Mesothelial cell of epicardium (in vitro differentiated cells): ENCODE data around the gene EXOC6. TPM values are rescaled to one million over a fixed set of nuclear protein-coding genes. Genes with fewer than 3 reads are reported as not detected.

Experiments
- DNase-seq, 2 experiments: peaks; one replicate each; pipeline ENCODE4 v3.0.0; 2021; ENCODE audit warnings: low spot score in 2 of 2; ENCODE audit not compliant: unreplicated experiment in 2 of 2
- H3K27ac Mint-ChIP-seq: 2 replicates; pipeline ENCODE4 v1.8.0; 2021; ENCODE audit warnings: mixed read lengths
- H3K27me3 Mint-ChIP-seq: 2 replicates; pipeline ENCODE4 v1.8.0; 2021; ENCODE audit warnings: low read depth, mixed read lengths
- H3K36me3 Mint-ChIP-seq: 2 replicates; pipeline ENCODE4 v1.8.0; 2021; ENCODE audit warnings: mixed read lengths
- H3K4me1 Mint-ChIP-seq: 2 replicates; pipeline ENCODE4 v1.8.0; 2021; ENCODE audit warnings: mixed read lengths
- H3K4me3 Mint-ChIP-seq: 2 replicates; pipeline ENCODE4 v1.8.0; 2021; ENCODE audit warnings: mild to moderate bottlenecking, moderate library complexity, mixed read lengths
- H3K9me3 Mint-ChIP-seq: 2 replicates; pipeline ENCODE4 v1.8.0; 2021; ENCODE audit warnings: mixed read lengths
- CTCF ChIP-seq: fragments of 200-600 bp; sonication (generic); IDR thresholded peaks from one replicate; pipeline ENCODE4 v1.5.0; 2021; ENCODE audit warnings: antibody characterized with exemption; ENCODE audit not compliant: unreplicated experiment
- total RNA-seq: library from RNA; stranded (reverse); gene quantifications from 3 replicates; pipeline ENCODE4 v1.2.1, GENCODE V29; 2021

EXOC6 gene
- total RNA-seq, 1 donor from 2014 or later: 11.6 TPM

- H3K27me3 Mint-ChIP-seq: no peaks in the 10 kb centered on the region
- H3K9me3 Mint-ChIP-seq: peaks cover 9% of the 10 kb centered on the region
- no peak for DNase-seq
- H3K27ac Mint-ChIP-seq: no peak overlapping the region
- no peak for TF ChIP-seq CTCF
- no peak overlapping the region for H3K4me3 Mint-ChIP-seq
- H3K4me1 Mint-ChIP-seq: peaks cover 12% of the 10 kb centered on the region
- peaks cover 6% of the 10 kb centered on the region for H3K36me3 Mint-ChIP-seq
These were observed 150.9 kb downstream of the EXOC6 start for GRCh38 chr10:92999191-92999590.

DNA sequence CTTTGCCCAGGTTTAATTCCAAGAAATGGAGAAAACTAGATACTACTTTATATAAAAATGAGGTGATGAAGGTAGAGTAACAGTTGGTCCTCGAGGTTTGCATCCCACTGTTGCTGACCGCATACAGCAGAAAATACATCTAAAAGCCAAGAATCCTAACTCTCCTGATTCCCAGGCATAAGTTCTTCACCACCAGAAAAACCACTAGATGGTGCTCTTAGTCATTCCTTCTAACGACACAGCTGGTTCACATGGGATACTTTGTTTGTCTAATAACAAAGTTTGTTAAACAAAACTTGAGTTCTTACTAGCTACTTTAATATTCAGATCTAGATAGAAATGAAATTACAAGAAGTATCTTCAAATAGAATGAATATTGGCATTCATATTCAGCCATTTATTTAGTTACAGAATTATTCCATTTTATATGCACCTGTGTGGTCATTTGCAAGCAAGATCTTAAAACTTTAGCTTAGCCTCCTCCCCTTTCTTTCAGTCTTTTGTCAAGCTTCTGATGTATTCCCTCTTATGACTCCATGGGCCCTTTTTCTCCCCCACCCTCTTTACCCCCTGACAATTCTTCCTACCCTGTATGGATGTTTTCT is 158.2 kb downstream of the EXOC6 start:
- H3K4me3 Mint-ChIP-seq: no peak overlapping the region
- peaks cover 9% of the 10 kb centered on the region for H3K9me3 Mint-ChIP-seq
- no peak for DNase-seq
- peaks cover 4% of the 10 kb centered on the region for H3K36me3 Mint-ChIP-seq
- H3K27me3 Mint-ChIP-seq: no peaks in the 10 kb centered on the region
- peaks cover 22% of the 10 kb centered on the region for H3K4me1 Mint-ChIP-seq
- no peak overlapping the region for H3K27ac Mint-ChIP-seq
- peak; percentile 33 for TF ChIP-seq CTCF

DNA sequence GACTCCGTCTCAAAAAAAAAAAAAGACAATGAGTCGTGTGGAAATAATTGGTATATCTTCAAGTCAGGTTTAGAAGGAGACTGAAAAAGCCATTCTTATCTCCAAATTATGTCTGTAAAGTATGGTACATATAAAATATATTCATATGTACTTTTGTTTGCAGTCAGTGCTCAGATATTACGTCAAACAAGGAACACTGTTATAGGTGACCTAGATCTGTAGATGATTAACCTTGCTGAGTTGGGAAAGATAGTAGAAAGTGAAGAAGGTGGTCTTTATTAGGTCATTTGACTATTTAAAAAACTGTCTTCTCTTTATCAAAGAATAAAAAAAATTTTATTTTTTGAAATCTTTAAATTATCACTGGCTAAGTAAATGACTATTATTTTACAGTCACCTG is 167.4 kb downstream of the EXOC6 start:
- Mint-ChIP-seq H3K27me3 (no peaks in the 10 kb centered on the region), H3K9me3 (no peaks in the 10 kb centered on the region), H3K36me3 (no peaks in the 10 kb centered on the region), H3K4me1 (no peaks in the 10 kb centered on the region), H3K4me3 (no peak overlapping the region), H3K27ac (no peak overlapping the region)
- no peak for TF ChIP-seq CTCF
- no peak for DNase-seq

GRCh38 chr10:93023013-93023650 is 174.8 kb downstream of the EXOC6 start:
- Mint-ChIP-seq H3K27me3 (no peaks in the 10 kb centered on the region), H3K4me3 (no peak overlapping the region), H3K9me3 (peaks cover 13% of the 10 kb centered on the region), H3K27ac (no peak overlapping the region), H3K4me1 (no peaks in the 10 kb centered on the region), H3K36me3 (peaks cover 19% of the 10 kb centered on the region)
- no peak for DNase-seq
- TF ChIP-seq CTCF: no peak

GRCh38 chr10:93026072-93026471 is 177.8 kb downstream of the EXOC6 start:
- TF ChIP-seq CTCF: no peak
- DNase-seq: no peak
- Mint-ChIP-seq H3K4me1 (peaks cover 8% of the 10 kb centered on the region), H3K9me3 (peaks cover 13% of the 10 kb centered on the region), H3K27ac (no peak overlapping the region), H3K27me3 (no peaks in the 10 kb centered on the region), H3K36me3 (peaks cover 24% of the 10 kb centered on the region), H3K4me3 (no peak overlapping the region)
